Activated CD4-positive, alpha-beta T cell treated with anti-CD3 and anti-CD28 coated beads, Interleukin-2, amount 50 U/mL, for 24 hours (primary cell): ENCODE measurements around the gene TACSTD2.
A peak's percentile ranks its signal among the peaks of the same experiment; 100 is the strongest.
"Not testable (repeated sequence)": the region's sequence is repeated elsewhere in the genome, so short reads cannot be mapped to it uniquely, and the experiment has no call there.

ENCODE experiments used
- DNase-seq, 2 donors: peaks; one replicate each; pipeline ENCODE4 v3.0.0-alpha.2; 2020; ENCODE audit warnings: low read depth in 1 of 2, low spot score in 1 of 2

Gene TACSTD2

DNA sequence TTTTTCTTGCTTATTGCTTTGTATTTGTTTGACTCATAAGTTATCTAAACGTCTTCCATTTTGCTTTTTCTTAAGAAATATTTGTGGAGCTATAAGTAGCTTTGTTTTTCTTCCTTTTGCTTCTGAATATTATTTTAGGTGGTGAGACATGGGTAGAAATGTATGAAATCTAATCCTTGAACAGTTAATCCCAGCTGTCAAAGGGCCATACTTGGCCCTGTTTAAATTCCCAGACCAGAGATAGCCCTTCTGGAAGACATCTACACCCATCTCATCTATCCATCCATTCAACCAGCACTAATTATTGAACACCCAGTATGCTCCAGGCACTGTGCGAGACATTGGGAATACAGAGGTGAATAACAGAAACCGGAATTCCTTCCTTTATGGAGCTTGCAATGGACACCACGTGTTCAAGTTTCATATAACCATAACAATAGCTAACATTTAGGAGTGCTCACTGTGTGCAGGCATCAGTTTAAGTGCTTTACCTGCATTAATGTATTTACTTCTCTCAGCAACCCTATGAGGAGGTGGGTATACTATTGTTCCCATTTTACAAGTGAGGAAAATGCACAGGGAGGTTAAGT lies 8.7 kb downstream of the TACSTD2 start:
- DNase-seq: no peak

DNA sequence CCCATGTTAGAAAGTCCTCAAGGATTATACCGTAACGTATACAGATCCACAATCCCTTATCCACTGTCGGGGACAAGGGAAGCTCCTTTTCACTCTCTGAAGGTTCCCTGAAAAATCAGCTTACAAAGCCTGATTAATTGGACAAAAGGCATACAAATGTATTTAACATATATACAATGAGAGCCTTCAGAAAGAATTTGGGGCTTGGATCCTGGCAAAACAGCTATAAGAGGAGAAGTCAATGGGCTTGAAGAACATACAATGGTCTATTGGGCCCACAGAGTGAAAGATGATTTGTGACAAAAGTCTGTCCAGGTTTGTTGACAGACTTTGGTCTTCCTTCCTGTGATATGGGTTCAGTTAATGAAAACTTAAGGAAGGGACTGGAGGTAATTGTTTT lies 10.7 kb downstream of the TACSTD2 start:
- no peak for DNase-seq

DNA sequence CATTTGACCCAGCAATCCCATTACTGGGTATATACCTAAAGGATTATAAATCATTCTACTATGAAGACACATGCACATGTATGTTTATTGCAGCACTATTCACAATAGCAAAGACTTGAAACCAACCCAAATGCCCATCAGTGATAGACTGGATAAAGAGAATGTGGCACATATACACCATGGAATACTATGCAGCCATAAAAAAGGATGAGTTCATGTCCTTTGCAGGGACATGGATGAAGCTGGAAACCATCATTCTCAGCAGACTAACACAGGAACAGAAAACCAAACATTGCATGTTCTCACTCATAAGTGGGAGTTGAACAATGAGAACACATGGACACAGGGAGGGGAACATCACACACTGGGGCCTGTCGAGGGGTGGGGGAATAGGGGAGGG lies 13.3 kb downstream of the TACSTD2 start:
- DNase-seq: not testable (repeated sequence)

DNA sequence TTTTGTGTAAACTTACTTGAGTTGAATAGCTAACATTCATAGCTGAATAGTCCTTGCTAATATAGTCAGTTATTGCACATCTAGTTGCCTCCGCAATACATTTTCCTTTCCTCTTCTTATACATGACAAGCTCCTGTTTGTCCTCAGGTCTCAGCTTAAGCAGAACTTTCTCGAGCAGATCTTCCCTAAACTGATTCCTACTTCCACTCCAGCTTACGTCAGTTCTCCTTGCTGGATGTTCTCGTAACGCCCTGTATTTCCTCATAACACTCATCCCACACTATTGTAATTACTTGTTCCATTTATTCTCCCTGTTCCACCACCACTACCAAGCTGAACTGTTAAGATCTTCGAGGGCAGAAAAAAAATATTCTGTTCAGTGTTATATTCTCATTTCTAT lies 15.4 kb downstream of the TACSTD2 start:
- no peak for DNase-seq

DNA sequence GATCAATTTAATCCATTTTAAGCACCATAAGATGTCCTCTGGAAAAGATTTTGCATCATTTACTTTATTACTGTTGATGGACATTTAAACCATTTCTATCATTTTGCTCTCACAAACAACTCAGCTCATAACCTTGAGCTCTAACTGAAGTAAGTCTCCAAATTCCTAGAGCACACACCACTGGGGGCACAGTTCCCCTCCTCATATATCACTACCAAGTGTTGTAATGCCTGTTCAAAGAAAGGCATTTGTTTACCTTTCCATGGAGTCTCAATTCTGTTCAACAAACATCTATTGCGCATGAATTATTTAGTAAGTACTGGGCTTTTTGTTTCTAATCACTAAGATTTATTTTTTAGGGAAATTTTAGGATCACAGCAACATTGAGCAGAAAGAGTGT lies 21.7 kb downstream of the TACSTD2 start:
- no peak for DNase-seq

DNA sequence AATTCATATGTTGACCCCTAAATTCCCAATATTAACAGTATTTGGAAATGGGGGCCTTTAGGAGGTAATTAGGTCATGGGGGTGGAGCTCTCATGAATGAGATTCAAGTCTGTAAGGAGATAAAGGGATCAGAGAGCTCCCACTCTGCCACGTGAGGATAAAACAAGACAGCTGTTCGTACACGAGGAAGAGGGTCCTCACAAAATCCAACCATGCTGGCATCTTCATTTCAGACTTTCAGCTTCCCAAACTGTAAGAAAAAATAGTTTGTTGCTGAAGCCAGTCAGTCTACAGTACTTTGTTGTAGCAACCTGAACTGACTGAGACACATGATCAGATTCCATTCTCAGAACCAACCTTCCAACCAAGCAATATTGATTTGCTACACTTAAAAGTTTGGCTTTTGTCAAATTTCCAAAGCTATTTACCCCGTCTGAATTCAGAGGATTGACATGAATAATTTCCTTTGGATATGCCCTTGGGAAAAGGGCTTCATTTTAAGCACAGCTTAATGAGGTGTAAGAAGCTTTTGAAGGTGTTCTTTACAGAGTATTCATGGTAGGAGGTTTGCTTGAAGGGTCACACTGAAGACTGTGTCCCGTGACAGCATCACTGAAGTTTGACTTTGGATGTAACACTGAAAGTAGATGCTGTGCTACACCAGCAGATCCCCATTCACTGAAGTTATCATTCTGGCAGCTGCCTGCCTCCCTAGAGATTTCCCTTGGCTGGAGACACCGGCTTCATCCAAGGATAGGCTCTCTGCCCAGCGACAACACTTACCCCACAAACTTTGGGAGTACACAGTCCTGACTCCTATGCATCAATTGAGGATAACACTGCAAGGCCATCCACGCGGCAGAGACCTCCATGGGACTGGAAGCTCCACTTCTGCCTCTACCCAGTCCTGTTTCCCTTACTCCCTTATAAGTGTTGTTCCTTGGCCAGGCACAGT lies 25.6 kb downstream of the TACSTD2 start:
- no peak for DNase-seq

DNA sequence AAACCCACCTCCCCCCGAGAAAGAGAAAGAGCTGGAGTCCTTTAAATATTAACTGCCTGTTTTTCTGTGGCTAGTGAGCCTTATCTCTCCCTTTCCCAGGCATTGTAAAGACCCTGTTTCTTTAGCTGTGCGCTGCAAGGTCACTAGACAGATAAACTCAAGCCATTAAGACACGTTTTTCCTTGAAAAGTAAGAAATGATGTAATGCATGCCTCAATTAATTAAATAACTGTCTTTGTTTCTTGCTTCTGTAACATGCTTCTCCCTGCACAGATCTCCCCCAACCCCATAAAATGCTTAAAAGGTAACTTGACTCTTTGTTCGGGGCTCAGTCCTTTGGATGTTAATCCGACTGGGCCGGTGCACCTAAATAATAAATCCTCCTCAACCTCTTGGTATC lies 27.8 kb downstream of the TACSTD2 start:
- not testable (repeated sequence) for DNase-seq

DNA sequence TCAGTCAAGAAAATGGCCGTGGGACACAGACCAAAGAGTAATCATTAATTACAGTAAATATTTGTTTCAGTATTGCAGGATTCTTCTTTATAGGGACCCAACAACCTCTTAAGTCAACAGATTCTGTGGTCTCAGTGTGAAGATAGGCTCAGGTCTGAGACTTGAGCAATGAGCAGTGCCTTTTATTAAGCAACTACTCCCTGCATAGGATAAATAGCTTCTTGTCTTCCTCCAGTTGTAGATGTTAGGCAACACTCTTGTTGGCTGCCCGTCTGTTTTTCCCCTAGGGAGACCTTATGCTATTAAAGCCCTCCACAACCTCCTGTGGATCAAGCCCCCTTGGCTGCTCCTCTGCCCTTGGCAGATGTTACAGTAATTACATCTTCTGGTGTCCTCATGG lies 28.7 kb downstream of the TACSTD2 start:
- no peak for DNase-seq

DNA sequence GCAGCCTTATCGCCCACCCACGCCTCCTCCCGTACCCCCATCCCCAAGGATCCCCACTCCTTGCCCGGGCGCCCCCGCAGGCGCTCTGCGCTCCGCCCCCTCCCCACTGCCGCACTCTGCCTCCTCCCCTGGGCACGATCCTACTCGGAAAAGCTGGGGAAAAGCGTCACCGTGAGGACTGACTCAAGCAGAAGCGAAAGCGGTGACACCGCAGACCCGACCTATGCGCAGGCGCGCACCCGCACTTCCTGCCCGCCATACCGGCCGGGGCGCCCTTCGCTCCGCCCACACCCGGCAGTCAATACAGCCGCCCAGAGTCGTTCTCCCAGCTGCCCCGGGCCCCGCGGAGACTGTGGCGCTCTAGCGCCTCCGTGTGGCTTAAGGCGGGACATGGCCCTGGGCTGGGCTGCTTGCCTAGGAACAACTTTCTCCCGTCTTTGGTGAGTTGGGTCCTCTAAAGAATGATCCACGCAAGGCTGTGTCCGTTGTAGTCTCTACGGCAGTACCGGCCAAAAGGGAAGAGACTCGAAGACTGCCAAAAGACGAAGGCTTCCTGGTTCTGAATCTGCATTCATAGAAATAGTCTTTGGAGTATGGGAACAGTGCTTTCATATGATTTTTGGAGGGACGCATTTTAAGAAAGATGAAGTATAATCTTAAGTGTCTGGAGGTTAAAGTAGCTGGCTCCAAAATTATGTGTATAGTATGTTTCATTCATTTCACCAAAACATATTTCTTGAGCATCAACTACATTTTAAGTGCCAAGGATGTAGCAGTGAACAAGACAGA lies 30.3 kb downstream of the TACSTD2 start, which contains the start of gene OMA1:
Gene OMA1, minus strand, starts transcription at position 207 of the 789 bp plus-strand sequence. CDS start 7,432 bp downstream, outside the sequence.
- peak; percentile 95 for DNase-seq

DNA sequence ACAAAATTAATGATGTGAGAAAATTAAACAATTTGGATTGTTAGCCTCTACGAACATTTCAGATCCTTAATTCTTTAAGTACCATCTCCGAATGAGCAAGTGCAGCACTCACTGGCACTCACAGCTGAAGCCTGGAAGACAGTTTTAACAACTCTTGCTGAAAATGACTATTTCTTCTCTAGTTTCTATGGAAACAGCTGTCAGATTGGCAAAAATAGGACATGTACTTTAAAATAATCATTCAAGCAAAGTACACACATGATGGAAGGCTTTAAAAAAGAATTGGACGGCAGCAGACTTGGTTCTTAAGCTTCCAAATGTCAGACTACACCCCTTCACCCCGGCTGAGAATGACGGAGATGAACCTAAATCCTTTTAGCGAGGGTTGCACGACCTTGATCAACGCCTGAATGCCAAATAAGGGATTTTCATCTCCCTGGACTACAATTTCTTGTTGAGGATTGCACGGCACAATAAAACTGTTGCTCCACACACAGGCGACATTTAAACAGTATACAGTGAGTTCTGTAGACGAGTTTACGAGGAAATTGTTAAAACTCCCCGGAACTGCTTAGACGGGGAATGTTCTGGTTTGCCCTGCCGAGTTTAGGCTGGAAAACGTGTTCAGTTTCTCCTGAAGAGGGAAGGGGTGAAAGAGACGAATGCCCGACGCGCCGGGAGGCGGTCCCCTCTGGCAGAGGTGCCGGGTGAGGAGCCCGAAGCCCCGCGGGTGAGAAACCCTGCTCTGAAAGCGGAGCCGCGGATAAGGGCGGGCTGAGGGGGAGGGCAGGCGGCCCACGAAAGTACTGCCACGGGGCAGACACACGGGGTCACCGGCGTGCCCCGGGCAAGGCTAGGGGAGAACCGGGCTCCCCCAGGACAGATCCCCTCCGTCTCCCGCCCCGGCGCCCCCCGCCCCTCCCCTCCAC lies 31.2 kb downstream of the TACSTD2 start:
- peak; percentile 60 to 64 for DNase-seq

DNA sequence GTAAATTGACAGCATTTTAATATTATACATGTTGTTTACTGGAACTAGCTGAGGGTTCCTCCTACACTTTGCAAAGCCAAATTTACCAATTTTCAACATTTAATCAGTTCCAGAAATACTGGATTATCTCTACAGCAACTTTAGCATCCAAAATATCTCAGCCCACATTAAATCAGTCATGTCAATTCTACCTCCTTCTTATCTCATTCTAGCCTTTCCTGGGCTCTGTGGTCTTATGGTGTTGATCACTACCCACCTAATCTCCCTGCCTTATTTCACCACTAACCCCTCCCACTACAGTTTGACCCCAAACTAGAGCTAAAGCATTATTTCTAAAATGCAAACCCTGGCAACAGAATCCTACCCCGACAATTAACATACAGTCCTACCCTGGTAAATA lies 33.8 kb downstream of the TACSTD2 start:
- no peak for DNase-seq

DNA sequence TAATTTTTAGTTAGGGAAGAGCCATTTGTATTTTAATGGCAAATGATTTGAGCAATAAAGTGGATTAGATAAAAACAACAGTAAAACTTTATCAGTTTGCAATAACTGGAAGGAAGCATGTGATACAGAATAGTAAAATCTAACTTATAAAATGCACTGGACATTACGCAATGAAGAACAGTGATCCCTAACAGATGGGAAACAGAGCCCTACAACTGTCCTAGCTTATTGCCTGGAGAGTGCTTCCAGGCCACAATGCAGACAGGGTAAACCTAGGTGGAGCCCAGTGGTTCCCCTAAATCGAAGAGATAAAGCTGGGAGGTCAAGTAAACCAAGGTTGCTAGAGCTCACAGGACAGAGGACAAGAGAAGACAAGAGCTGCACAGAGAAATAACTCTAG lies 37.5 kb downstream of the TACSTD2 start:
- DNase-seq: no peak

DNA sequence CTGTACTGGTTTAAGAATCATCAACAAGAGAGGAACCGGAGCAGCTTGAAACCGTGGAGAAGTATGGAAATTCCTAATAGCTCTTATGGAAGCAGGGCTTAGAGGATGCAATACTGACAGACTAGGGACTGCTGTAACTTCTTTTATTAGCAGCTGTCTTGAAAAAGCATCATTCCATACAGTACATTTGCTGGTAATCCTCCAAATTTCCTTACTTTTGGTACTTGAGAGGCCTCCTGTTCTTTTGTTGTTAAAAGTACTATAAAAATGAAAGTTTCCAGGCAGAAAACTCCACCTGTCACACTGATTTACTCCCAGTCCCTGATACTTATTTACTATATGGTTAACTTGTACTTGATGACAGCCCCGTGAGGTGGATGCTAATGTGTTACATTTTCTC lies 38.2 kb downstream of the TACSTD2 start:
- DNase-seq: no peak

DNA sequence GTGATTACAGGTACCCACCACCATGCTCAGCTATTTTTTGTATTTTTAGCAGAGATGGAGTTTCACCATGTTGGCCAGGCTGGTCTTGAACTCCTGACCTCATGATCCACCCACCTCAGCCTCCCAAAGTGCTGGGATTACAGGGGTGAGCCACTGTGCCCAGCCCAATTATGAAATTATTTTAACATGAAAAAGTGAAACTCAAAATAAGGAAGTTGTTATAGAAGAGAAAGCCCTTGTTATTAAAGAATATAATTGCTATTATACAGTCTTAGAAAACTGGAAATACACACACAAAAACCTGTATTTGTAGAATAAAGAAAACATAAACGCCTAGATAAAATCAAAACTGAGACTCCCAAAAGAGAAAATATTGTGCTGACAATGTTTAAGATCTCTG lies 45.2 kb downstream of the TACSTD2 start:
- DNase-seq: not testable (repeated sequence)

DNA sequence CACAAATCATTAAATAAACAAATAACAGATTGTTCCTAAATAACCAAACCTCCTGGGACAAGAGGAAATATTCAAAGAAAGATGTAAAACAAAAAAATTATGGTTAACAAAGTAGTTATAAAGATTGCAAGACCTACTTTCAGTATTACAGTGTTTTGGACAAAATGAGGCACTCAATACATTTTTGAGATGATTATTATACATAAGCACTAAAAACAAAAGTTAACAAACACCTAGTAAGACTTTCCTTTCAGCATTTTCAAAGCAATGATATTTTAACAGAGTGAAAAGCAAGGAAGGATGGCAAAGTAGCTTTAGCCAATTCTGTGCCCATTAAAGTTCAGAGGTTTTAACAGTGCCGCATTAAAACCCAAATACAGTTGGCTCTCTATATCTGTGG lies 47.8 kb downstream of the TACSTD2 start:
- DNase-seq: no peak

DNA sequence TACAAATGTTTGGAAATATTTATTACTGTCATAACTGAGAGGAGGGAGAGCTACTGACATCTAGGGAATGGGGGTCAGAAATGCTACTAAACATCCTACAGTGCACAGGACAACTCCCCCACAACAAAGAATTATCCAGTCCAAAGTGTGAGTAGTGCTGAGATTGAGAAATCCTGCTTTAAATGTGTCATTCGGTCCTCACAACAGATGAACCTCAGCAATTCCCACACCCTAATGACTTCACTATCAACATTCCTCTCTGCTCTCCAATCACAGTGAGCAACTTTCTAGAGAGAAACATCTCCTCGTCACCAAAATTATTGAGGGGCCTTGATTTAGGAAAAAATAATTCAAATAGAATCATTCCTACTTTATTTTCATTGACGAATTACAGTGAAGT lies 48.5 kb downstream of the TACSTD2 start:
- DNase-seq: no peak
